Colon (tissue), 2 donors: ENCODE measurements around the gene NHERF2.

ENCODE experiments used
- FAIRE-seq: peaks from 2 replicates; lab custom pipeline; 2012; peaks lifted over from hg19 to GRCh38; lab: Jason Lieb, UNC
- donor health status: control.
- donor health status: control.

Gene NHERF2

GRCh38 chr16:2026461-2027023 lies at the start of gene NHERF2:
TSS of gene NHERF2 (plus strand) at chr16:2026902. CDS start at chr16:2027006, 104 bp downstream.
- FAIRE-seq: no peak

- no peak for FAIRE-seq
Observed at GRCh38 chr16:1976951-1977874, 49.5 kb upstream of the NHERF2 start.

- FAIRE-seq: no peak
Observed at GRCh38 chr16:1977875-1978268, 48.8 kb upstream of the NHERF2 start.

GRCh38 chr16:1978476-1979120 lies 48.1 kb upstream of the NHERF2 start:
- no peak for FAIRE-seq

- FAIRE-seq: no peak
Observed at GRCh38 chr16:1979271-1980029, 47.3 kb upstream of the NHERF2 start.

- FAIRE-seq: no peak
Observed at GRCh38 chr16:1980030-1980769, 46.5 kb upstream of the NHERF2 start.

GRCh38 chr16:1980770-1981087 lies 46.0 kb upstream of the NHERF2 start:
- no peak for FAIRE-seq

GRCh38 chr16:1981398-1981836 lies 45.3 kb upstream of the NHERF2 start, which contains the start of gene NOXO1:
TSS of gene NOXO1 (minus strand) at chr16:1981469. CDS start at chr16:1981179, 290 bp downstream.
- no peak for FAIRE-seq

- no peak for FAIRE-seq
Observed at GRCh38 chr16:1982013-1982433, 44.7 kb upstream of the NHERF2 start.

- FAIRE-seq: no peak
Observed at GRCh38 chr16:1982991-1983543, 43.6 kb upstream of the NHERF2 start.

- no peak for FAIRE-seq
Observed at GRCh38 chr16:1983544-1984346, 43.0 kb upstream of the NHERF2 start, which contains the start of gene GFER. TSS of gene GFER (plus strand) at chr16:1984193. CDS start at chr16:1984219, 26 bp downstream.

- FAIRE-seq: no peak
Observed at GRCh38 chr16:1984347-1985225, 42.1 kb upstream of the NHERF2 start.

- no peak for FAIRE-seq
Observed at GRCh38 chr16:1985466-1986150, 41.1 kb upstream of the NHERF2 start.

GRCh38 chr16:1987198-1987597 lies 39.5 kb upstream of the NHERF2 start:
- no peak for FAIRE-seq

- no peak for FAIRE-seq
Observed at GRCh38 chr16:1989209-1990100, 37.2 kb upstream of the NHERF2 start, which contains the start of gene SYNGR3. TSS of gene SYNGR3 (plus strand) at chr16:1989970. CDS start at chr16:1990103, 133 bp downstream.

- no peak for FAIRE-seq
Observed at GRCh38 chr16:1990101-1990350, 36.7 kb upstream of the NHERF2 start.

- FAIRE-seq: no peak
Observed at GRCh38 chr16:1990351-1991134, 36.2 kb upstream of the NHERF2 start.
